Measurements from ENCODE around the gene DCAF12.
A peak's percentile ranks its signal among the peaks of the same experiment; 100 is the strongest.

DCAF12 gene

DNA sequence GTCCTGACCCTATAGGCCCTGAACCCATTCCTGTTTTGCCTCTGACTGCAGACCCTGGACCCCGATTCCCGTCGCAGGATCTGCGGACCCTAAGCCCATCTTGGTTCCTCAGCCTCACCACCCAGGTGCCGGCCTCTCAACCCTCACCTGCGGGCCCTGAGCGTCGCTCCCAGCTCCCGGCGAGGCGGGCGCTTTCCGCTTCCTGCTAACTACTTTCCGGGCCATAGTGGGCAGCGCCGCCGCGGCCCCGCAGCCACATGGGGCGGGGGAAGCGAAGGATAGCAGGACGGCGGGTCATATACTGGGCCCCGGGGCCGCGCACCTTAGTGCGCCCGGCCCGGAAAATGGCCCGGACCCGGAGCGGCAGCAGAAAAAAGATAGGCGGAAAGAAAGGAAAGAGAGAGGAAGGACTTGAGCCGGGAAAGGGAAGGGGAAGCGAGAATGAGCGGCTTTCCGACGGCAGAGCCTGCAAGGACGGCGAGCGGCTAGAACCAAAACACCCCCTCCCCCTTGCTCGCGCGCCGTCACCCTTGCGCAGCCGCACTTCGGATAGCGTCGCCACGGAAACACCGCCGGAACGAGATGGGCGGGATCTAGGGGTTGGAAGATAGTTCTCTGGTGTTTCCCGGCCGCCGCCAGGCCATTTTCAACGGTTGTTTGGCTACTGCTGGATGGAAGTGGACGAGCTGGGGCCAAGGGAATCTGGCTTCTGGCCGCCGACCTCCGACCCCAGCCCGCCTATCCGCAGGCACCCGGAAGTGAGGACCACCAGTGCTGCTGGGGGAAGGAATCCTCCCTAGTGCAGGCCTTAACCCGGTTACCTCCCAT, at the start of gene DCAF12:
DCAF12 (minus strand) TSS at position 492 of the 828 bp plus-strand sequence; CDS start at position 225, 267 bp downstream.
- peak; percentile 86 to 92 (median 86) for DNase-seq

DNA sequence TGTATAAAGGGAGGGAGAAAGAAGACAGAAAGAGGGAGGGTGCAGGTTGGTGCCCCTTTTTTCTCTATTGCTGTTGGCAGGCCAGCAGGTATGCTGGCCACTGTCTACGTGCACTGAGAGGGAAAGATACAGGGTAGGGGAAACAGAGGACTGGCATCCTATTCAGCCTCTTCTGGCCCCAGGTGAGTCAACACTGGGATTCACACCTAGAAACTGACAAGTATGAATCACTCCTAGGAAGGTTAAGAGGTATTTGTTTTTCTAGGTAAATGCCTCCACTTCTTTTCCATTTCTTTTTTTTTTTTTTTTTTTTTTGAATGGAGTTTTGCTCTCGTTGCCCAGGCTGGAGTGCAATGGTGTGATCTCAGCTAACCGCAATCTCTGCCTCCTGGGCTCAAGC, 49.6 kb upstream of the DCAF12 start:
- DNase-seq = no peak

DNA sequence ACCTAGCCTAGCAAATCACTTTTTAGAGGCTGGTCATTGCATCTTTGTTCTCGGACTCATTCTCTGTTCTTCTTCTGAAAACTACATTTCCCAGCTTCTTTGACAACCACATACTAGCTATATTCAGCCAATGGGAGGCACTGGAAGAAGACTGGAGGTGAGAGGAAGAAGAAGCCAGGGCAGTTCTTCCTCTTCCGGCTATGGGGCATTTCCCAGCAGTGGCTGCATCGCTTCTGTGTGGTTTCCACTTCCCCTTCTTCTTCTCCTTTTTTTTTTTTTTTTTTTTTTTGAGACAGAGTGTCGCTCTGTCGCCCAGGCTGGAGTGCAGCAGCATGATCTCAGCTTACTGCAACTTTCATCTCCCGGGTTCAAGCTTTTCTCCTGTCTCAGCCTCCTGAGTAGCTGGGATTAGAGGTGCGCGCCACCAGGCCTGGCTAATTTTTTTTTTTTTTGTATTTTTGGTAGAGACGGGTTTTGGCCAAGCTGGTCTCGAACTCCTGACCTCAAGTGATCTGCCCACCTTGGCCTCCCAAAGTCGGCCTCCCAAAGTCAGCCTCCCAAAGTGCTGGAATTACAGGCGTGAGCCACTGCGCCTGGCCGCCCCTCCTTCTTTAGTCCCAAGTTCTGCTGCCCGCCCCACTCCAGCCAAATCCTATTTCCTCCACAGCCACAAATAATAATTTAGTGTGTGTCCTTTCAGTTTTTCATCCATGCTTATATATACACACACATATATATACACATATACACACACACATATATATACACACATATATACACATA, 45.4 kb upstream of the DCAF12 start:
- DNase-seq = no peak

DNA sequence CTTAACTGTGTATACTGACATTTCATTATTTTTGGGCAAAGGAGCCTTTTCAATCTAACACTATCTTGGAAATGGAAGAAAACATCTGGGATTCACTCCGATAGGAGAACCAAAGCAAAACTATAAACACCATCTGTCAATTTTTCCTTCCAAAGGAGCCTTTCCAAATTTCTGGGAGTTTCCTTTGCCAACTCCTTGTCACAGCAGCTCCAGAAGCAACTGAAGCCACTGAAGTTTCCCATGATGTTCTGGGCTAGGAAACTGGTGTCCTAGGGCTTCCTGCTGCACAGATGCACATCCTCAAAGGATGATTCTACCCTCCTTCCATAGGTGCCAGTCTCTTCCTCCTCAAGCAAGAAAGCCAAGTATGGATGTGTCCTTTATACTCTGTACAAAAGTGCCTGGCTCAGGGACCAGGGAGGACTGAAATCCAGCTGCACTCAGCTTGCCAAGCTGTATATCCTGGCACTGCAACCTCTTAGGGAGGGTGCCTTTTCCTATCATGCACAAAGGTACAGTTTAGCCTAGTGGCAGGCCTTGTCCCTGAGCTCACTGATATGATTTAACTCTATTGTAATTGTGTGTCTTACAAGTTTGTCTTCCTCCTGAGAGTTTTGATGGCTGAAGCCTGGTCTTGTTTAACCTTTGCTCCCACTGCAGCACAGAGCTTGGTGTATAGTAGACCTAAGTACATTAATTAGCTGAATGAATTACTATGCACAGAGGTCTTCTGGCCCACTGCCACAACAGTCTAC, 43.9 kb upstream of the DCAF12 start:
- no peak for DNase-seq

DNA sequence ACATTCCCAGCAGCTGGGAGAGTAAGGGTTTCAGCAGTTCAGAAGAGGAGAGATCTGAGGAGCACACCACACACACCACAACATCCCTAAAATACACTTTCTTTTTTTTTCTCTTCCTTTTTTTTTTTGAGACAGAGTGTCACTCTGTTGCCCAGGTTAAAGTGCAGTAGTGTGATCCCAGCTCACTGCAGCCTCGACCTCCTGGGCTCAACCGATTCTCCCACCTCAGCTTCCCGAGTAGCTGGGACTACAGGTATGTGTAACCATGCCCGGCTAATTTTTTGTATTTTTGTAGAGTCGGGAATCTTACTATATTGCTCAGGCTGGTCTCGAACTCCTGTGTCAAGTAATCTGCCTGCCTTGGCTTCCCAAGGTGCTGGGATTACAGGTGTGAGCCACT, 42.6 kb upstream of the DCAF12 start:
- DNase-seq = no peak

DNA sequence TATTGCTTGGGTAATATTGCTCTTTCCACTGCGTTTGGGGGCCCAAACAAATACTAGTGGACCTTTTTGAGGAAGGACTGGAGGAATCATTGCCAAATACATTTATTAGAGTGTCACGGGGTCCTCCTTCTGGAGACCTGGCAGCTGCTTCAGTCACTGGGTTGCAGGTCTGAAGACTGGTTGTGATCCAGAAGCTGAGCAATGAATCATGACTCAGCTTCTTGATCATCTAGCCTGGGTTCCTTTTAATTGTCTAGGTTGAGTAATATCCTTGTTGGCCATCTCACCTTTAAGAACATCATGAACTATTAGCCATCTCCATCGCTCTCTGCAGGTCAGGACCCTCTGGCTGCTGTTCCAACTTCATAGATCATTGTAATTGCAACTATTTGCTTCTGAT, 36.9 kb upstream of the DCAF12 start:
- no peak for DNase-seq

DNA sequence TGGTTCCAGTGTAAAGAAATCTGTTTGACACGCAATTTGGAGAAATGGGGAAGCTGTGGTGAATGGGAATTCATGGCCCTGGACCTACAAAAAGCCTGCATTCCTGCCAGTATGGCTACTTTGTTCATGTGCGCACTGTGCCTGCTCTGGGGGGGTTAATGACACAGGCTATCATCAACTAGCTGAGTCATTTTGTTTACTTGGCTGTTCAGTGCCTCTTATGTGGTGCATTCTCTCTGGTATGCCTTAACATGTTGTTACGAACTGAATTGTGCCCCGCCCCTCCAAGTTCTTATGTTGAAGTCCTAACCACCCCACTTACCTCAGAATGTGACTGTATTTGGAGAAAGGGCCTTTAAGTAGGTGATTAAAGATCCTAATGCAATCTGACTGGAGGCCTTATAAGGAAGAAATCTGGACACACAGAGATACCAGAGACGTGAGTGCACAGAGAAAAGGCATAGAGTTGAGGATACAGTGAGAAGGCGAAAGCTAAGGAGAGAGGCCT, 31.9 kb upstream of the DCAF12 start:
- DNase-seq = peak; percentile 22 to 78 (median 53)

DNA sequence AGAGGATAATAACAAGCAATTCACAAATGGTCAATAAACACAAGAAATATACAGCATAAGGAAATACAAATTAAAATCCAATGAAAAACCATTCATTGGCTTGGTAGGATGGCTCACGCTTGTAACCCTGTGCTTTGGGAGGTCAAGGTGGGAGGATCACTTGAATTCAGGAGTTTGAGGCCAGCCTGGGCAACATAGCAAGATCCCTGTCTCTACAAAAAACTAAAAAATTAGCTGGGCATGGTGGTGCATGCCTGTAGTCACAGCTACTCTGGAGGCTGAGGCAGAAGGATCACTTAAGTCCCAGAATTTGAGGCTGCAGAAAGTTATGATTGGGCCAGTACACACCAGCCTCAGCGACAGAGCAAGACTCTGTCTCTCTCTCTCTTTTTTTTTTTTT, 31.4 kb upstream of the DCAF12 start:
- no peak for DNase-seq

DNA sequence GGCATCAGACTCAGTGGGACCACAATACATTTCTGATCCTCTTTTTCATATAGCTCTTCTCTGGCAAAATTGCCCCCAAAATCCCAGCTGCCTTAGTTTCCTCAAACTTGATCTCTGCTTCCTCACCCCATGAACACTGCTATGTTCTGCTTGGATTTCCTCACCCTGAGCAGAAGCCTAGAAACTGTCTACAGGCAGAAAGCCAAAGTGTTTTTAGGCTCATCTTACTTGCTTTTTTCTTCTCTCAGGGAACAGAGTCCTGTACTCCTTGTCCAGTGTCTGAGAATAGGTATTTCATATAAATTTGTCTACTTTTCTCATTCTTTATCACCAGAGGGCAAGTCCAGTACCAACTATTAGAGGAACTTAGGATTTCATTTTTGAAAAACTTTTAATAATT, 30.8 kb upstream of the DCAF12 start:
- no peak for DNase-seq

DNA sequence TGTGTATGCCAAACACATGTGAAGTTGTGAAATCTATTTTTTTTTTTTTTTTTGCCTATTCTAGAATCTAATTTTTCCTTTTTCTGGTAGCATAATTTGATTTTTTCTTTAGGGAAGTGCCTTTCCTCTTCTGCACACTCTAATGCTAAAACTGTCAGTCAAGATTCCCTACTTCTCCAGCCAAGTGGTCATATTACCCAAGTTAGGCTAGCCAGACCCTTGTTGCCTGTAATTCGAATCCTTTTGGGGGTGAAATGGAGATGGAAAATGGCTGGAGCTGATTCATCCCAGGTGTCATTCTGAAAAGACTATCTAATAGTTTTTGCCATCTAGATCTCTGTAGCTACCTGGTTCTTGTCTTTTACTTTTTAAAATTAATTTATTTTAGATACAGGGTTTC, 27.6 kb upstream of the DCAF12 start:
- peak in 1 of 3 experiments; percentile 22 for DNase-seq

DNA sequence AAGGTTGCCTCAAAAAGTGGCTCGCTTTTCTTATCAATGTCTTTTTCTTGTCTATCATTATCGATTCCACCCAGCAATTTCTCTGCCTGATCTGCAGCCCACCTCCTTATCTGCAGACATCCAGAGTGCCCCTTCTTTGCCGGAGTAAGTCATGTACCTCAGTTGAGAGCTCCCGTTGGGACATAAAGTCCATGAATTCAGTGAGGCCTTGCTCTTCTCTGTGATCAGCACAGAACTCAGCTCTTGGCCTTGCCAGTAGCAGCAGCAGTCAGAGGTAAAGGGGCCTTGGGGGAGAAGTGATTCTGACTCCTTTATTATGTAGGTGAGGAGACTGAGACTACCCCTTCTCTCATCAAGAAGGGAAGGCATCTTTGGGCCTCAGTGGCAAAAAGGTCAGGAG, 24.9 kb upstream of the DCAF12 start:
- no peak for DNase-seq

DNA sequence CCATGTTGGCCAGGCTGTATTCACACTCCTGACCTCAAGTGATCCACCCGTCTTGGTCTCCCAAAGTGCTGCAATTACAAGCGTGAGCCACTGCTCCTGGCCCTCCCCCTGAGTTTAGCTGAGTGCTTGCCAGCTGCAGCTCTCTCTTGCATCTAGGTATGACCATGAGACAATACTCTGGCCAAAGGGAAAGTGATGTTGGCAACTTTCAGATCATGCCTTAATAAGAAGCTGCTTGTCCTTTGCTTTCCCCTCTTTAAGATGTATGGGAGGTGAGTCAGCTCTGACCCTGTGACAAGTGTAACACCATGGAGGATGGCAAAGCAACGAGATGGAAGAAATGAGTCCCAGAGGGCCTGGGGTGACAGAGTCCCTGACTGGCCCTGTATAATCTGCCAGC, 18.7 kb upstream of the DCAF12 start:
- DNase-seq = no peak

DNA sequence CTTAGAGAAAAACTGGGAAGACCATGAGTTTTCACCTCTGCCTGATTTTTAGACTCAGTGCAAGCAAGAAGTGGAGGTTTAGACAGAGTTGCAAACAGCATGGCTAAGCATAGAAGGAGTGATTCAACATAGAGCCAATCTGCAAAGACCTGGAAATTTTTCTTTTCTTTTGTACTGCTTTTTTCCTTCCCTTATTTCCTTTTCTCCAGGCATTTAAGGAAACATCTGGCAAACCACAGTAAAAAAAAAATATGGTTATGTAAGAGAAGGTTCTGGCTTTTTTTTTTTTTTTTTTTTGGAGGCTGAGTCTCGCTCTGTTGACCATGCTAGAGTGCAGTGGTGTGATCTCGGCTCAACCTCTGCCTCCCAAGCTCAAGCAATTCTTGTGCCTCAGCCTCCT, 16.6 kb upstream of the DCAF12 start:
- DNase-seq = no peak

DNA sequence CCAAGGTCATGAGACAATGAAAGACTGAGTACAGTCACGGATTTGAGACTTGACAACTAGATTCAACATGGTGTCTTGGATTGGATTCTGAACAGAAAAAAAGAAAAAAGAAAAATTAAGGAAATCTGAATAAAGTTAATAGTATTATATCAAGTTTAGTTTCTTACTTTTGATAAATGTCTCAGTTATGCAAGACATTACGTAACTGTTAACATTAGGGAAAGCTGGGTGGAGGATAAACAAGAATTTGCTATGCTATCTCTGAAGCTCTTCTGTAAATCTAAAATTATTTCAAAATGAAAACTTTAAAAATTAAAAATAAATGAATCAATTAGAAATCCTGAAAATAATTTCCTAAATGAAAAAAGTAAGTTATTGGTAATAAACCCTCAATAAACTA, 14.4 kb upstream of the DCAF12 start:
- no peak for DNase-seq

DNA sequence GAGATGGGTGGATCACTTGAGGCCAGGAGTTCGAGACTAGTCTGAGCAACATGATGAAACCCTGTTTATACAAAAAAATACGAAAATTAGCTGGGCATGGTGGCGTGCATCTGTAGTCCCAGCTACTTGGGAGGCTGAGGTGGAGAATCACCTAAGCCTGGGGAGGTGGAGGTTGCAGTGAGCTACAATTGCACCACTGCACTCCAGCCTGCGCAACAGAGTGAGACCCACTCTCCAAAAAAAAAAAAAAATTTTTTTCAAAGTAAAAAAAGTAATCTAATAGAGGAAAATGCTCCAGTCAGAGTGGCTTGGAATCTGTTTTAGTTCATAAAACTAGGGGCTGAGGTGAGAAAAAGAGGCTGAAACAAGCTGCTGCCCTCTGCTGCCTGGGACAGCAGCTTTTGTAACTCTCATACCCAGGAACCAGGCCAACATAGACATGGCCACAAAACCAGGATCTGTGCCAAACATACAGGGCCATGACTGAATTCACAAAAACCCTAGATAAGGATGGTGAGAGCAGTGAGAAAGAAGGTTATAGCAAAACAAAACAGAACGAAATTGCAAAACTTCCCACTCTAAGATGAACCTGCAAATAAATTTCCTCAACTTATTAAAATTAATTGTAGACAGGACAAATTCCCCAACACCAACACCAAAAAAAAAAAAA, 13.1 kb upstream of the DCAF12 start:
- DNase-seq = no peak

DNA sequence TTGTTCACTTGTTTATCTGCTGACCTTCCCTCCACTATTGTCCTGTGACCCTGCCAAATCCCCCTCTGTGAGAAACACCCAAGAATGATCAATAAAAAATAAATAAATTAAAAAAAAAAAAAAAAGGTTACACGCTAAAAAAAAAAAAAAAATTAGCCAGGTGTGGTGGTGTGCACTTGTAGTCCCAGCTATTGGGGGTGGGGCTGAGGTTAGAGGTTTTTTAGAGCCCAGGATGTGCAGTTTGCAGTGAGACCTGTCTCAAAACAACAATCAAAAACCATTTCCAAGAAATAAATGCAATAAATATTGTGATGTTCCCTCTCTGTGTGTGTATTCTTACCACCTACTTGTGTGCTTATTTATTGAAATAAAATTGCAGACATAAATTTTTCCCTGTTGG, 12.1 kb upstream of the DCAF12 start:
- DNase-seq = peak in 2 of 3 experiments; percentile 1

DNA sequence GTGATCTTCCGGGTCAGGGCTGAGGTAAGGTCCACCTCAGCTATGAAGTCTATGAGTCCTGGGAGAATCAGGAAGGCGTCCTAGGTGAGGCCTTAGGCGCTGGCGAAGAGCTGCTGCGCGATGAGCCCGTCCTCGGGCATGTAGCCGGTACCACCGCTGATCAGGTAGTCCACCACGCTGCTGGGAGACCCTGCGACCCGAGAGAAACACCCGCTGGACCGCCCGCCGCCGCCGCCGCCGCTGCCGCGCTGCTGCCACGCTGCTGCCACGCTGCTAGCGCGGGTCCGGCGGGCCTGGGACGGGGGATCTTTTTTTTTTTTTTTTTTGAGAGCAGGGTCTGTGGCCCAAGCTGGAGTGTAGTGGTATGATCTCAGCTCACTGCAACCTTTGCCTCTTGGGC, 8.0 kb upstream of the DCAF12 start:
- DNase-seq = no peak

DNA sequence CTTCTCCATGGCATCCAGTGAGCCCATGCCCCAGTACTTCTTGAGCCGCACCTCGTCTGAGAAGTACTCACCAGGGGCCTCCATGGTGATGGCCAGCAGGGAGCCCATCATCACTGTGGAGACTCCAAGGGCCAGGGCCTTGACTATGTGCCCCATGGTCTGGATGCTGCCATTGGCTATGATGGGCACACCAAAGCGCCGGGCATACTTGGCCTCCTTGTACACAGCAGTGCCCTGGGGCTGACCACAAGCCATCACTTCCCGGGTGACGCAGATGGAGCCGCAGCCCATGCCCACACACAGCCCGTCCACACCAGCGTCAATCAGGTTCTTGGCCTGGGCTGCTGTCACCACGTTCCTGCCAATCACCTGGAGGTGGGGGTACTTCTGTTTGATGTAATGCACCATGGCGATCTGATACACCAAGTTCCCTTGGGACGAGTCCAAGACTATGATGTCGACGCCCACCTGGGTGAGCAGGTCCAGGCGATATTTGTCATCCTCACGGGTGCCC, 7.0 kb upstream of the DCAF12 start:
- DNase-seq = no peak

DNA sequence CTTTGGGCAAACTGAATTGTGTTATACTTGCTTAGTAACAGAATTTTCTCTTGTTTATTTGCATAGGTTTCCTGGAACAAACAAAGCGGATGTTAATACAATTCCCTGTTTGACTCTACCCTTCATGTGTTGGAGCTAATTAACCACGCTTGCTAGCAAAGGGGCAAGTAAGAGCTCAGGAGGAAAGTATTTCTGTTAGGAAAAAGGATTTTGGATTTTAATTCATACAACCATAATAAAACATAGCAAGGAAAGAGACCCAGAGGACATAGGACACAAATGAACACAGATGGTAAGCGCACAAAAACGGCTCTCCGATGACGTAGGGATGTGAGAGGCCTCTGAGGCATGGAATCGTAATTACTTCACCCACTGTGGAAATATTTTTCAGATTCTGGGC, 5.1 kb upstream of the DCAF12 start:
- DNase-seq = no peak

DNA sequence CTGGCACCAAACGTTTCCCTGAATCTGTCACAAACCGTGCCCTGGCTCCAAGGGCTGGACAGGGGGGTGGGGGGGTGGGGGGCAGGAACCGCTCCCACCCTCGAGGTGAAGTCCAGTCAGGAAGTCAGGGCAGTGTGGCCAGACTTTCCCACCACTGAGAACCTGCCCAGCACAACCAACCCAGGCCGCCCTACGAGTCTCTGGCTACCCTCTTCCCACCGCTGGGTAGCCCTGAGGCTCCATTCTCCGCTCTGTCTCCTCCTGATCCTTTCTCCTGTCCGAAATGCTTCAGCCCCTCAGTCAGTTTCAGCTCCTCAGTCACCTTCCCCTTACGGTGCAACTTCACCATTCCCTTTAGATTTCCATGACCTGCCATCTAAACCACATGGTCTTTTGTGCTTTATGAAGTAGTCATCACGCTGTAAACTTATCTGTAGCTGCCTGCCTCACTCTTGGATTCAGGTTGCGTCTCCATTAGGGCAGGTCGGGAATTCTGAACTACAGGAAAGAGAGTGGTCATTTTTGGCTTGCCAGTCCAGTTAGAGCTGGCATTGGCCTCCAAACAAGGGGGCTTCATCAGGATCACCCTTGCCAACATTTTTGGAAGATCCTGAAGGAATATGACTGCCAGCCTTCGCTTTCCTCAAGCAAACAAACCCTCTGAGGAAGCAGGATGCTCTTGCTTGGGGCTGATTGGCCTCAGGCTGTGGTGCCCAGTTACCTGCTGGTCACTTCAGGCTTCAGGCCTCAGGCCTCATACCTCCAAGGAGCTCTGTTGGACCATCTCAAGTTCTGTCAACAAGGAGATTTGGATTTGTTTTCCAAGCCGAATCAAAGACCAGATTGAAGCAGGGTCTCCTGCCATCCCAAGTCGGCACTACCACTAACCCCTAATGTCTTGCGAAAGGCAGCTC, 794 bp upstream of the DCAF12 start:
- no peak for DNase-seq

DNA sequence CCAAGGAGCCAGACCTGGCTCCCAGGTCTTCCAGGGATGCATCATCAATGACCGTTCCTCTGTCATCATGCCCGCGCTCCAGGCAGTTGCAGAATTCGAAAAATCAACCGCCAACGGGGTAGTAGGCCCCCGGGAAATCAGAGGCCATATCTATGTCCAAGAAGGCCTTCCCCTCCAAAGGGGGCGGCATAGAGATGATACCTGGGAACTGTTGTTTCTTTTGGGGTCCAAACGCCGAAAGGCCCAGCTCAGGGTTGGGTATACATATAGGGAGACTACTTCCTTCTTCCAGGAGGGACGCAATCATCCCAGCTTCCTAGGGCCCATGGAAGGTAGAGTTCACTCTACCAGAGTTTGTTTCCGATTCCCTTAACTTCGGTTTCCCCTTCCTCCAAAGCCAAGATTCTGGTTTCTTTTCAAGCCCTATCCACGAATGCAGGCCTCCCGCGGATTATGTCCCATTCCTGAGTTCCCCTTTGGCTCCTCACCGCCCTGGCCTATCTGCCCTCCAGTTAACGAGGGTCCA, 754 bp downstream of the DCAF12 start:
- DNase-seq = peak in 2 of 3 experiments; percentile 13 to 30

Data from NCI-H1417 (cell line).